ENCODE data around the gene HLF. TPM values are rescaled to one million over a fixed set of nuclear protein-coding genes. Genes with fewer than 3 reads are reported as not detected.

Gene HLF
- polyA plus RNA-seq, 3 donors = not detected

GRCh38 chr17:55279203-55279602, 14.4 kb downstream of the HLF start:
- H2AFZ ChIP-seq (ENCODE audit: insufficient read depth, low read depth, low read length, poor library complexity, severe bottlenecking) = no peak overlapping the region
- no peak overlapping the region for H3K4me3 ChIP-seq (replicated peaks in 1 of 3; ENCODE audit: low read depth in 2 of 3, low read length in 3 of 3)
- WGBS (ENCODE audit: insufficient coverage) = no CpG with 5 or more reads among the region's 1 CpG
- Mint-ChIP-seq H3K36me3 (no peaks in the 10 kb centered on the region), H3K27me3 (ENCODE audit: low read depth in 3 of 3) (peaks cover 3 to 6% (median 4%) of the 10 kb centered on the region in 3 donors), H3K27ac (no peak overlapping the region), H3K9me3 (no peaks in the 10 kb centered on the region), H3K4me1 (no peaks in the 10 kb centered on the region), H3K4me3 (no peak overlapping the region)
- no peaks in the 10 kb centered on the region for H4K20me1 ChIP-seq (ENCODE audit: insufficient read depth, low read length)
- no peak for DNase-seq
- H3K9me3 ChIP-seq (replicated peaks in 1 of 2; ENCODE audit: control insufficient read depth in 1 of 2, insufficient read depth in 1 of 2, low read length in 2 of 2) = no peaks in the 10 kb centered on the region
- no peaks in the 10 kb centered on the region for H3K36me3 ChIP-seq (replicated peaks in 1 of 2; ENCODE audit: control insufficient read depth in 1 of 2, insufficient read depth in 2 of 2, low read length in 2 of 2)
- H3K27me3 ChIP-seq (ENCODE audit: control insufficient read depth in 2 of 2, insufficient read depth in 2 of 2, low read length in 2 of 2) = no peaks in the 10 kb centered on the region
- no peaks in the 10 kb centered on the region for H3K4me1 ChIP-seq (ENCODE audit: control insufficient read depth in 1 of 2, insufficient read depth in 2 of 2, low read length in 2 of 2)
- no peak for TF ChIP-seq CTCF (IDR thresholded peaks at IDR 0.05)
- intact Hi-C loops (cut with micrococcal nuclease) = no loop called here
- no peak overlapping the region for H3K4me2 ChIP-seq (replicated peaks; ENCODE audit: extremely low read depth, low read length, poor library complexity, severe bottlenecking)
- no peaks in the 10 kb centered on the region for H3K79me2 ChIP-seq (ENCODE audit: insufficient read depth, low read length)
- no peak overlapping the region for H3K9ac ChIP-seq (ENCODE audit: insufficient read depth, low read length, poor library complexity, severe bottlenecking)
- no peak overlapping the region for H3K27ac ChIP-seq (ENCODE audit: low read depth in 1 of 2, low read length in 2 of 2)

GRCh38 chr17:55279788-55280187, 15.0 kb downstream of the HLF start:
- Mint-ChIP-seq H3K4me3 (no peak overlapping the region), H3K4me1 (no peaks in the 10 kb centered on the region), H3K9me3 (no peaks in the 10 kb centered on the region), H3K27me3 (ENCODE audit: low read depth in 3 of 3) (peaks cover 2 to 6% (median 4%) of the 10 kb centered on the region in 3 donors), H3K36me3 (no peaks in the 10 kb centered on the region), H3K27ac (no peak overlapping the region)
- H3K4me1 ChIP-seq (ENCODE audit: control insufficient read depth in 1 of 2, insufficient read depth in 2 of 2, low read length in 2 of 2) = no peaks in the 10 kb centered on the region
- H3K27me3 ChIP-seq (ENCODE audit: control insufficient read depth in 2 of 2, insufficient read depth in 2 of 2, low read length in 2 of 2) = no peaks in the 10 kb centered on the region
- no peak for TF ChIP-seq CTCF (IDR thresholded peaks at IDR 0.05)
- no peak overlapping the region for H3K9ac ChIP-seq (ENCODE audit: insufficient read depth, low read length, poor library complexity, severe bottlenecking)
- H3K79me2 ChIP-seq (ENCODE audit: insufficient read depth, low read length) = no peaks in the 10 kb centered on the region
- no peaks in the 10 kb centered on the region for H3K36me3 ChIP-seq (replicated peaks in 1 of 2; ENCODE audit: control insufficient read depth in 1 of 2, insufficient read depth in 2 of 2, low read length in 2 of 2)
- H3K4me3 ChIP-seq (replicated peaks in 1 of 3; ENCODE audit: low read depth in 2 of 3, low read length in 3 of 3) = no peak overlapping the region
- no peak for DNase-seq
- H3K9me3 ChIP-seq (replicated peaks in 1 of 2; ENCODE audit: control insufficient read depth in 1 of 2, insufficient read depth in 1 of 2, low read length in 2 of 2) = no peaks in the 10 kb centered on the region
- H2AFZ ChIP-seq (ENCODE audit: insufficient read depth, low read depth, low read length, poor library complexity, severe bottlenecking) = no peak overlapping the region
- H3K27ac ChIP-seq (ENCODE audit: low read depth in 1 of 2, low read length in 2 of 2) = no peak overlapping the region
- H4K20me1 ChIP-seq (ENCODE audit: insufficient read depth, low read length) = no peaks in the 10 kb centered on the region
- intact Hi-C loops (cut with micrococcal nuclease) = no loop called here
- no CpG with 5 or more reads among the region's 2 CpGs for whole genome bisulfite sequencing (ENCODE audit: insufficient coverage)
- H3K4me2 ChIP-seq (replicated peaks; ENCODE audit: extremely low read depth, low read length, poor library complexity, severe bottlenecking) = no peak overlapping the region

Data from CD14-positive monocyte (primary cell).